Measurements from ENCODE around the gene RALGDS. TPM values are rescaled to one million over a fixed set of nuclear protein-coding genes. Genes with fewer than 3 reads are reported as not detected.

RALGDS gene
- total and polyA plus RNA-seq, 2 experiments from 2014 or later = 50.4 to 58.3 TPM

GRCh38 chr9:133114886-133115603, 6.0 kb downstream of the RALGDS start:
- peaks cover 44% of the 10 kb centered on the region for H3K4me1 ChIP-seq (ENCODE audit: low read depth)
- H3K27ac ChIP-seq = peak overlapping the region; percentile 82
- H3K27me3 ChIP-seq = no peaks in the 10 kb centered on the region
- no peak for TF ChIP-seq CTCF (IDR thresholded peaks at IDR 0.05; ENCODE audit: low read depth, low read length)
- peaks cover 3% of the 10 kb centered on the region for H3K36me3 ChIP-seq
- no peak overlapping the region for H3K4me3 ChIP-seq
- no peak for DNase-seq (ENCODE audit: low read depth in 1 of 2, low spot score in 1 of 2)
- no peaks in the 10 kb centered on the region for H3K9me3 ChIP-seq (ENCODE audit: low read depth)

- Histone ChIP-seq H3K36me3 (peaks cover 8% of the 10 kb centered on the region), H3K9me3 (ENCODE audit: low read depth) (no peaks in the 10 kb centered on the region), H3K27me3 (no peaks in the 10 kb centered on the region), H3K4me1 (ENCODE audit: low read depth) (peaks cover 35% of the 10 kb centered on the region), H3K27ac (peak overlapping the region; percentile 82), H3K4me3 (no peak overlapping the region)
- no peak for TF ChIP-seq CTCF (IDR thresholded peaks at IDR 0.05; ENCODE audit: low read depth, low read length)
- DNase-seq (ENCODE audit: low read depth in 1 of 2, low spot score in 1 of 2) = peak in 1 of 2 donors; percentile 72
These were observed 6.8 kb downstream of the RALGDS start for GRCh38 chr9:133113949-133114885.

GRCh38 chr9:133113163-133113948, 7.7 kb downstream of the RALGDS start:
- peaks cover 29% of the 10 kb centered on the region for H3K4me1 ChIP-seq (ENCODE audit: low read depth)
- H3K36me3 ChIP-seq = peaks cover 10% of the 10 kb centered on the region
- no peak overlapping the region for H3K4me3 ChIP-seq
- H3K9me3 ChIP-seq (ENCODE audit: low read depth) = no peaks in the 10 kb centered on the region
- no peaks in the 10 kb centered on the region for H3K27me3 ChIP-seq
- H3K27ac ChIP-seq = peak overlapping the region; percentile 82
- TF ChIP-seq CTCF (IDR thresholded peaks at IDR 0.05; ENCODE audit: low read depth, low read length) = no peak
- DNase-seq (ENCODE audit: low read depth in 1 of 2, low spot score in 1 of 2) = peak in 1 of 2 donors; percentile 57

- Histone ChIP-seq H3K27ac (no peak overlapping the region), H3K4me1 (ENCODE audit: low read depth) (peaks cover 22% of the 10 kb centered on the region), H3K27me3 (no peaks in the 10 kb centered on the region), H3K36me3 (peaks cover 14% of the 10 kb centered on the region), H3K9me3 (ENCODE audit: low read depth) (no peaks in the 10 kb centered on the region), H3K4me3 (no peak overlapping the region)
- TF ChIP-seq CTCF (IDR thresholded peaks at IDR 0.05; ENCODE audit: low read depth, low read length) = no peak
- no peak for DNase-seq (ENCODE audit: low read depth in 1 of 2, low spot score in 1 of 2)
These were observed 8.4 kb downstream of the RALGDS start for GRCh38 chr9:133112663-133113026.

All from cardiac muscle cell (in vitro differentiated cells and primary cell).